Measurements from ENCODE around the gene ABCA4.

Gene ABCA4

GRCh38 chr1:94009304-94009703 is 111.6 kb downstream of the ABCA4 start:
- POLR2A ChIA-PET (ENCODE audit: low non-redundant PET): no interaction called here

GRCh38 chr1:94006604-94007003 is 114.3 kb downstream of the ABCA4 start:
- ChIA-PET CTCF (interaction anchor here (0.6 kb wide), 1 partner anchor 26 kb away, joined by 5 read pairs; no protein-coding TSS in a partner anchor), POLR2A (ENCODE audit: low non-redundant PET) (no interaction called here)
- DNase-seq (ENCODE audit: low spot score): no peak
- no peak for TF ChIP-seq CTCF (conservative IDR thresholded peaks at IDR 0.05; ENCODE audit: low read depth)
- H3K27ac ChIP-seq: no peak overlapping the region

More at GRCh38 chr1:94009304-94009703, 111.6 kb downstream of the ABCA4 start:
- no peak overlapping the region for H3K27ac ChIP-seq
- TF ChIP-seq CTCF (conservative IDR thresholded peaks at IDR 0.05; ENCODE audit: low read depth): no peak
- no peak for DNase-seq (ENCODE audit: low spot score)
- CTCF ChIA-PET: no interaction called here

DNA sequence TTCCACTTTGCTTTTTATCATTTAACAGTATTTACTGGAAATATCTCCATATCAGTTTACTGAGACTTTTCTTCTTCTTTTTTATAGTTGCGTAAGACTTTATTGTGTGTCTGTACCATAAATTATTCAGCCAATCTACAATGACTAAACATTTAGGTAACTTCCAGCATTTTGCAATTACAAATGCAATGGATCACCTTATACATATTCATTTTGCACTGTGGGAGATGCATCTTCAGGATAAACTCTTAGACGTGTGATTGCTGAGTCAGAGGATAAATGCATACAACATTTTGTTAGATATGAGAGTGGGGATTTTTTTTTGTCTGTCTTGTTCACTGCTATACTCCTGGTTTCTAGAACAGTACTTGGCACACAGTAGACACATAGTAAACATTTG is 116.0 kb downstream of the ABCA4 start:
- no peak for DNase-seq (ENCODE audit: low spot score)
- CTCF ChIA-PET: interaction anchor here (0.6 to 1.2 kb wide), 2 partner anchors 21 to 400 kb away, joined by 4 read pairs; no protein-coding TSS in a partner anchor
- POLR2A ChIA-PET (ENCODE audit: low non-redundant PET): no interaction called here
- TF ChIP-seq CTCF (conservative IDR thresholded peaks at IDR 0.05; ENCODE audit: low read depth): no peak
- H3K27ac ChIP-seq: no peak overlapping the region

DNA sequence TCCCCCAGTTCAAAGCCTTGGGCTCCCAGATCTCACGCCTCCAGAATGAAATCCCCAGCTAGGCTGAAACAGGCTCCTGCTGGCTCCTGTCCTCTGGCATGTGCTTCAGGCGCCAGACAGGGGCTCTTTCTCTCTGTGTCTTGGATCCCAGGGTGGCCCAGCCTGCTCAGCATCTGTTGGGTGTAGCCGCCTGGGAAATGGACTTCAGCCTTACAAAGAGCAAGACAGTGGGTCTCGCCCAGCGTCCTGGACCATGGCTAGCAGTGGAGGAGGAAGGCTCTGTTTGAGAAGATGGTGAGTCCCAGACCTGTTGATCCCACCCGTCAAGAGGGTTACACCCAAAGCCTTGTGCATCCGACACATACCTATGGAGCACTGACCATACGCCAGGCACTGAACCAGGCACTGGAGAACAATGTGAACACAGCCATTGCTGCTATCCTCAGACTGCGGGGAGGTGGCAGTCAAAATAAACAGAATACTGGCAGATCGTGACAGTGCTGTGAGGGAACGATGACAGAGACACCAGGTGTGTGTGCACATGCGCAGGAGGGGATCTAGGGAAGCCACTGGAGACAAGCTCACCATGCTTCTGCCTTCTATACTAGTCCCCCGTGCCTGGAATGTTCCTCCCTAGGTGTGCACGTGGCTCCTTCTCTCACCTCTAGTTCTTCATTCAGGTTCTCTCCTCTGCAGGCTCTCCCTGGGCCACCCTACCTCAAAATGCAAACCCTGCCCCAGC is 118.7 kb downstream of the ABCA4 start:
- DNase-seq (ENCODE audit: low spot score): no peak
- ChIA-PET CTCF (interaction anchor here (0.8 kb wide), 1 partner anchor 59 kb away, joined by 3 read pairs; no protein-coding TSS in a partner anchor), POLR2A (ENCODE audit: low non-redundant PET) (no interaction called here)
- H3K27ac ChIP-seq: no peak overlapping the region
- TF ChIP-seq CTCF (conservative IDR thresholded peaks at IDR 0.05; ENCODE audit: low read depth): no peak

GRCh38 chr1:94001397-94002045 is 119.4 kb downstream of the ABCA4 start:
- no peak for DNase-seq (ENCODE audit: low spot score)
- ChIA-PET CTCF (interaction anchor here (0.8 kb wide), 1 partner anchor 60 kb away, joined by 3 read pairs; no protein-coding TSS in a partner anchor), POLR2A (ENCODE audit: low non-redundant PET) (no interaction called here)
- TF ChIP-seq CTCF (conservative IDR thresholded peaks at IDR 0.05; ENCODE audit: low read depth): no peak
- no peak overlapping the region for H3K27ac ChIP-seq

- no peak for DNase-seq (ENCODE audit: low spot score)
- no peak overlapping the region for H3K27ac ChIP-seq
- CTCF ChIA-PET: no interaction called here
- TF ChIP-seq CTCF (conservative IDR thresholded peaks at IDR 0.05; ENCODE audit: low read depth): no peak
- POLR2A ChIA-PET (ENCODE audit: low non-redundant PET): no interaction called here
These were observed 120.3 kb downstream of the ABCA4 start for GRCh38 chr1:94000510-94001282.

All from RWPE1 (cell line).